Mesothelial cell of epicardium (in vitro differentiated cells): ENCODE data around the gene NPB. TPM values are rescaled to one million over a fixed set of nuclear protein-coding genes. Genes with fewer than 3 reads are reported as not detected.

Source experiments
- DNase-seq, 2 experiments: peaks; one replicate each; pipeline ENCODE4 v3.0.0; 2021; ENCODE audit warnings: low spot score in 2 of 2; ENCODE audit not compliant: unreplicated experiment in 2 of 2
- H3K27ac Mint-ChIP-seq: 2 replicates; pipeline ENCODE4 v1.8.0; 2021; ENCODE audit warnings: mixed read lengths
- H3K27me3 Mint-ChIP-seq: 2 replicates; pipeline ENCODE4 v1.8.0; 2021; ENCODE audit warnings: low read depth, mixed read lengths
- H3K36me3 Mint-ChIP-seq: 2 replicates; pipeline ENCODE4 v1.8.0; 2021; ENCODE audit warnings: mixed read lengths
- H3K4me1 Mint-ChIP-seq: 2 replicates; pipeline ENCODE4 v1.8.0; 2021; ENCODE audit warnings: mixed read lengths
- H3K4me3 Mint-ChIP-seq: 2 replicates; pipeline ENCODE4 v1.8.0; 2021; ENCODE audit warnings: mild to moderate bottlenecking, moderate library complexity, mixed read lengths
- H3K9me3 Mint-ChIP-seq: 2 replicates; pipeline ENCODE4 v1.8.0; 2021; ENCODE audit warnings: mixed read lengths
- CTCF ChIP-seq: fragments of 200-600 bp; sonication (generic); IDR thresholded peaks from one replicate; pipeline ENCODE4 v1.5.0; 2021; ENCODE audit warnings: antibody characterized with exemption; ENCODE audit not compliant: unreplicated experiment
- total RNA-seq: library from RNA; stranded (reverse); gene quantifications from 3 replicates; pipeline ENCODE4 v1.2.1, GENCODE V29; 2021

Gene NPB
- total RNA-seq, 1 donor from 2014 or later = 1.7 TPM

GRCh38 chr17:81939881-81940385 is 37.9 kb downstream of the NPB start:
- no peak for DNase-seq
- H3K27ac Mint-ChIP-seq = no peak overlapping the region
- no peaks in the 10 kb centered on the region for H3K9me3 Mint-ChIP-seq
- no peak for TF ChIP-seq CTCF
- no peak overlapping the region for H3K4me3 Mint-ChIP-seq
- peaks cover 17% of the 10 kb centered on the region for H3K27me3 Mint-ChIP-seq
- H3K36me3 Mint-ChIP-seq = no peaks in the 10 kb centered on the region
- H3K4me1 Mint-ChIP-seq = peaks cover 15% of the 10 kb centered on the region

- Mint-ChIP-seq H3K9me3 (no peaks in the 10 kb centered on the region), H3K4me1 (peaks cover 12% of the 10 kb centered on the region), H3K4me3 (no peak overlapping the region), H3K36me3 (no peaks in the 10 kb centered on the region), H3K27ac (no peak overlapping the region), H3K27me3 (peaks cover 17% of the 10 kb centered on the region)
- no peak for DNase-seq
- TF ChIP-seq CTCF = no peak
These were observed 38.8 kb downstream of the NPB start for GRCh38 chr17:81940538-81941483.

- H3K4me3 Mint-ChIP-seq = no peak overlapping the region
- no peaks in the 10 kb centered on the region for H3K9me3 Mint-ChIP-seq
- H3K27me3 Mint-ChIP-seq = peaks cover 17% of the 10 kb centered on the region
- no peaks in the 10 kb centered on the region for H3K36me3 Mint-ChIP-seq
- no peak for DNase-seq
- TF ChIP-seq CTCF = no peak
- peaks cover 6% of the 10 kb centered on the region for H3K4me1 Mint-ChIP-seq
- no peak overlapping the region for H3K27ac Mint-ChIP-seq
These were observed 39.6 kb downstream of the NPB start for GRCh38 chr17:81941484-81942166.

GRCh38 chr17:81942167-81942553 is 40.1 kb downstream of the NPB start:
- TF ChIP-seq CTCF = no peak
- Mint-ChIP-seq H3K4me1 (peaks cover 5% of the 10 kb centered on the region), H3K9me3 (no peaks in the 10 kb centered on the region), H3K4me3 (no peak overlapping the region), H3K36me3 (no peaks in the 10 kb centered on the region), H3K27me3 (peaks cover 19% of the 10 kb centered on the region), H3K27ac (no peak overlapping the region)
- DNase-seq = no peak

GRCh38 chr17:81944858-81945257 is 42.8 kb downstream of the NPB start:
- TF ChIP-seq CTCF = no peak
- Mint-ChIP-seq H3K4me3 (no peak overlapping the region), H3K9me3 (no peaks in the 10 kb centered on the region), H3K27me3 (peaks cover 20% of the 10 kb centered on the region), H3K4me1 (no peaks in the 10 kb centered on the region), H3K36me3 (no peaks in the 10 kb centered on the region), H3K27ac (no peak overlapping the region)
- DNase-seq = no peak
